ENCODE measurements around the gene MVB12B. TPM values are rescaled to one million over a fixed set of nuclear protein-coding genes. Genes with fewer than 3 reads are reported as not detected.

MVB12B gene
- total RNA-seq, 1 experiment from 2014 or later, result 6.2 TPM

GRCh38 chr9:126302730-126303129 is 23.9 kb upstream of the MVB12B start:
- DNase-seq (ENCODE audit: low read depth), result no peak

DNA sequence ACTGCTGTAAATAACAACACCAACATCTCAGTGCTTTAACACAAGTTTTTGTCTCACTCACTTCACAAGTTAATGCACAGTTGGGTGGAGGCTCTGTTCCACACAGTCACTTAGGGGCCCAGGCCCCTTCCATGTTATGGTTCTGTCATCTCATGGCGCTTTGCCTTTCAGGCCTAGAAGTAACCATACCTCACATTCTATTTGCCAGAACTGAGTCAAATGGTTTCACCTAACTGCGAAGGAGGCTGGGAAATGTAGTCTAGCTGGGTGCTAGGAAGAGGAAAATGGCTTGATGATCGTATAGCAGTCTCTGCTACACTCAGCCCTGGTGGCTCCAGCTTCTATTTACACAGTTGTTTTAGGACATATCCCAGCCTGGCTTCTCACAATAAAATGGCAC is 23.1 kb upstream of the MVB12B start:
- DNase-seq (ENCODE audit: low read depth), result peak; percentile 12

GRCh38 chr9:126304207-126304970 is 22.2 kb upstream of the MVB12B start:
- DNase-seq (ENCODE audit: low read depth), result no peak

DNA sequence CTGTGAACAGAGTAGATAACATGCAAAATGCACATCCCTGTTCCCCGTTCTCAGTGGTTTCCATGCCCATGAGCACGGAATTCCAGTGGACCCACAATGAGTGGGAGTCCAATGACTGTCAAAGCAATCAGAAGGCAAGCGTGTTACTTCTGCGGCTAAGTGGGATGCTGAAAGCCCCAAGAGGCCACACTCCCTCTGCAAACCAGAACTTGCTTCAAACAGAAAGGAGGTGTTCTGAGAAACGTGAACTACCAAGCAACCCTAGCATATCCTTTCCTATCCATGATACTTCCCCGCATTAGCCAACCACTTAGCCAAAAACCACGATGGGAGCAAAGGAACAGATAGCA is 21.7 kb upstream of the MVB12B start:
- no peak for DNase-seq (ENCODE audit: low read depth)

DNA sequence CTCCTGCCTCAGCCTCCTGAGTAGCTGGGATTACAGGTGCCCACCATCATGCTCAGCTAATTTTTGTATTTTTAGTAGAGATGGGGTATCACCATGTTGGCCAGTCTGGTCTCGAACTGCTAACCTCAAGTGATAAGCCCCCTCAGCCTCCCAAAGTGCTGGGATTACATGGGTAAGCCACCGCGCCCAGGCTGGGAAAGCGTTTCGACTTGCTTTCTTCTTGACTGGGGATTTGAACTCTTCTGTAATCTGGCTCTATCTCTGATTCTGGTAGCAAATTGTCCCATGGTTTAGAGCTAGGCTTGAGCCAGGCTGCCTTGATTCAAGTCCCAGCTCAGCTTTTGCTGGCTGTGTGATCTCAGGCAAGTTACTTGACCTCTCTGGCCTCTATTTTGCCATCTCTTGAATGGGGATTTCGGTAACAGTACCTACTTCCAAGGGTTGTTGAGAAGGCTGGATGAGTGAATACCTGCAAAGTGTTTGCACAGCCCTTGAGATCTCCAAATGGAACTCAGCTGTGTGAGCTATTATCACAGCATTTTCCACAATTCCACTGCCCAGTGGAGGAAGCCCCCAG is 20.5 kb upstream of the MVB12B start:
- no peak for DNase-seq (ENCODE audit: low read depth)

- DNase-seq (ENCODE audit: low read depth), result no peak
Observed at GRCh38 chr9:126307322-126308061, 19.1 kb upstream of the MVB12B start.

- DNase-seq (ENCODE audit: low read depth), result no peak
Observed at GRCh38 chr9:126309427-126310189, 17.0 kb upstream of the MVB12B start.

GRCh38 chr9:126312584-126313551 is 13.8 kb upstream of the MVB12B start:
- no peak for DNase-seq (ENCODE audit: low read depth)

DNA sequence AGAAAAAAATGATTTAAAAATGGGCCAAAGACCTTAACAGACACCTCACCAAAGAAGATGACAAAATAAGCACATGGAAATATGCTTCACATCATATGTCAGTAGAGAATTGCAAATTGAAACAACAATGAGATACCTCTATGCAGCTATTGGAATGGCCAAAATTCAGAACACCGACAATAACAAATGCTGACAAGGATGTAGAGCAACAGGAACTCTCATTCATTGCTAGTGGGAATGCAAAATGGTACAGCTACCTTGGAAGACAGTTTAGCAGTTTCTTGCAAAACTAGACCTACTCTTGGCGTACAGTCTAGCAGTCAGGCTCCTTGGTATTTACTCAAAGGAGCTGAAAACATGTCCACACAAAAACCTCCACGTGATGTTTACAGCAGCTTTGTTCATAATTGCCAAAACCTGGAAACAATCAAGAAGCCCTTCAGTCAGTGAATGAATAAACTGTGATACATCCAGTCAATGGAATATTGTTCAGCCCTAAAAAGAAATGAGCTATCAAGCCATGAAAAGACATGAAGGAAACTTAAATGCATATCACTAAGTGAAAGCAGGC is 10.5 kb upstream of the MVB12B start:
- no peak for DNase-seq (ENCODE audit: low read depth)

DNA sequence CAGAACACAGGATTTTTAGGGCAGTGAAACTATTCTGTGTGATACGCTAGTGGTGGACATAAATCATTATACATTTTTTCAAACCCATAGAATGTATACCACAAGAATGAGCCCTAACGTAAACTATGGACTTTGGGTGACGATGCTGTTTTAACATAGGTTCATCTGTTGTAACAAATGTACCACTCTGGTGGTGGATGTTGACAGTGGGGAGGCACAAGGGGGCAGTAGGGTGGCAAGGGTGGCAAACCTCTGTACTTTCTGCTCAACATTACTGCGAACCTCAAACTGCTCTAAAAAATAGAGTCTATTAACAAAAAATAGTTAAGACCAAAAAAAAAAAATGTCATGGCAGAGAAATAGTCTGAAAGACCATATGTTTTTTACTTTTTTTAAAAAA is 9.1 kb upstream of the MVB12B start:
- DNase-seq (ENCODE audit: low read depth), result no peak

- DNase-seq (ENCODE audit: low read depth), result no peak
Observed at GRCh38 chr9:126318858-126319257, 7.8 kb upstream of the MVB12B start.

GRCh38 chr9:126319671-126320070 is 7.0 kb upstream of the MVB12B start:
- no peak for DNase-seq (ENCODE audit: low read depth)

- no peak for DNase-seq (ENCODE audit: low read depth)
Observed at GRCh38 chr9:126320158-126320922, 6.3 kb upstream of the MVB12B start.

DNA sequence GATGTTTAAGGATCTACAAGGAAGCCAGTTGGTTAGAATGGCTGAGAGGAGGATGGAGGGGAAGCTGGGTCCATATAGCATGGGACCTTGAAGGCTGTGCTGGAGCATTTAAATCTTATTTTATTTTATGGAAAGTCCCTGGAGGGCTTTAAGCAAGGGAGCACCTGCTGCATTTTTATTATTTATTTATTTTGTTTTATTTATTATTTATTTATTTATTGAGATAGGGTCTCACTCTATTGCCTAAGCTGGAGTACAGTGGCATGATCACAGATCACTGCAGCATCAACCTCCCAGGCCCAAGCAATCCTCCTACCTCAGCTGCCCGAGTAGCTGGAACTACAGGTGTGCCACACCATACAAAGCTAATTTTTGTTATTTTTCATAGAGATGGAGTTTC is 4.9 kb upstream of the MVB12B start:
- no peak for DNase-seq (ENCODE audit: low read depth)

DNA sequence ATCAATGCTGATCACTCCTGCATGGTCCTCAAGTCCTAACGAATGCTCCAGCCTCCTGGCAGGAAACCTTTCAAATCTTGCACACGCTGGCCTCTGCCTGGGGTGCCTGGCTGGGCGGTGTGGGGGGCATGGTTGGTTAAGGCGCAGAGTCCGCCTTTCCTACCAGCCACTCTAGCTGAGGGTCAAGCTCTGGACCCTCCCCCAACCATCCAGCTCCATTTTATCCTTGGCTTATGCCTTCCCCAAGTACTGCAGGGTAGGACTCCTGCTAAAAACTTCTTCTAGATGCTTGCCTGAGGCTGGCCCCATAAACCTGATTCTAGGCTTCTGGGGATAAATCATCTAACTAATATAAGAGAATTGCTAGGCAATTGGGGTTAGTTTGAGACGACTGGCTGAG is 808 bp upstream of the MVB12B start:
- DNase-seq (ENCODE audit: low read depth), result no peak

DNA sequence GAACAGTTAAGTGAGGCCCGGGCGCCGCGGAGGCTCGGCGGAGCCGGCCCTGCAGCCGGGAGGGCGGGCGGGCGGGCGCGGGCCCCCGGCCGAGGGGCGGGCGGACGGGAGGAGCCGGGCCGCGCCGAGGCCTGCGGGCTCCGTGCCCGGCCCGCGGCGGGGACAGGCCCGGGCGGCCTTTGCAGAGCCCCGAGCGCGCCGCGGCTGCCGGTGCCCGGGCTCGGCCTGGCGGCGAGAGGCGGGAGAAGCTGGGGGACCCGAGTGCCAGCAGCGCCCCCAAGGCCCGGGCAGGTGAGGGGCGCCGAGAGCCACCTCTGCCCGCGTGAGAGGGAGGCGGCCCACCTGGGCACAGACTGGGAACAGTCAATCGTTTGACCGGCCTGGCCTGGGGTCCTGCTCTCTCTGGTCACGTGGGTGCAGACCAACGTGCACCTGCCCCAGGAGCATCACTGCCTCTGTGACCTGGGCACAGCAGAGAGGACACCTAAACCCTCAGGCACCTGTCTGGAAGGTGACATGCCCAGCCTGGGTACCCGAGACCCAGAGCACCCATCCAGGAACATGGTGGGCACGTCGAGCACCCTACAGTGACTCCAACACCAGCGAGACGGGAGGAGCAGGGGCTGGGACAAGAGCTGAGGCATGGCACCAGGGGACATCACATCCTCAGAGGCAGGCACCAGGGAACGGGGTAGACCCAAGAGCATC is 531 bp downstream of the MVB12B start:
- no peak for DNase-seq (ENCODE audit: low read depth)

GRCh38 chr9:126327714-126328185 is 1.1 kb downstream of the MVB12B start:
- DNase-seq (ENCODE audit: low read depth), result no peak

- no peak for DNase-seq (ENCODE audit: low read depth)
Observed at GRCh38 chr9:126328407-126328806, 1.8 kb downstream of the MVB12B start.
